Jurkat, Clone E6-1 (cell line): ENCODE data around the gene BLM. TPM values are rescaled to one million over a fixed set of nuclear protein-coding genes. Genes with fewer than 3 reads are reported as not detected.
"Not testable (repeated sequence)": the region's sequence is repeated elsewhere in the genome, so short reads cannot be mapped to it uniquely, and the experiment has no call there.

ENCODE experiments used
- DNase-seq: peaks from one replicate; pipeline ENCODE4 v3.0.0-alpha.2; 2011; ENCODE audit warnings: low read depth, low spot score
- H3K4me3 ChIP-seq: 2 replicates; pipeline ENCODE4 v1.5.1; 2011; ENCODE audit warnings: mild to moderate bottlenecking, low read length, control low read depth, moderate library complexity
- polyA plus RNA-seq: library from polyadenylated mRNA; unstranded; fragments of >200 nt; gene quantifications from one replicate; pipeline ENCODE4 v1.2.1, GENCODE V29; 2012; ENCODE audit warnings: missing spikeins; ENCODE audit not compliant: insufficient read length, insufficient read depth

The BLM gene
- 46.1 TPM for polyA plus RNA-seq

GRCh38 chr15:90716976-90717821 lies at the start of gene BLM:
TSS of gene BLM (plus strand) at chr15:90717346. CDS start at chr15:90747393, 30,047 bp downstream.
- peak within 1 kb of the TSS; percentile 100 for H3K4me3 ChIP-seq
- peak; percentile 98 for DNase-seq

GRCh38 chr15:90667755-90668345 lies 49.3 kb upstream of the BLM start:
- H3K4me3 ChIP-seq, DNase-seq: not testable (repeated sequence)

GRCh38 chr15:90670631-90671030 lies 46.5 kb upstream of the BLM start:
- not testable (repeated sequence) for H3K4me3 ChIP-seq

GRCh38 chr15:90671216-90671615 lies 45.9 kb upstream of the BLM start:
- H3K4me3 ChIP-seq = no peak overlapping the region
- DNase-seq = no peak

More at GRCh38 chr15:90670631-90671030, 46.5 kb upstream of the BLM start:
- not testable (repeated sequence) for DNase-seq

DNA sequence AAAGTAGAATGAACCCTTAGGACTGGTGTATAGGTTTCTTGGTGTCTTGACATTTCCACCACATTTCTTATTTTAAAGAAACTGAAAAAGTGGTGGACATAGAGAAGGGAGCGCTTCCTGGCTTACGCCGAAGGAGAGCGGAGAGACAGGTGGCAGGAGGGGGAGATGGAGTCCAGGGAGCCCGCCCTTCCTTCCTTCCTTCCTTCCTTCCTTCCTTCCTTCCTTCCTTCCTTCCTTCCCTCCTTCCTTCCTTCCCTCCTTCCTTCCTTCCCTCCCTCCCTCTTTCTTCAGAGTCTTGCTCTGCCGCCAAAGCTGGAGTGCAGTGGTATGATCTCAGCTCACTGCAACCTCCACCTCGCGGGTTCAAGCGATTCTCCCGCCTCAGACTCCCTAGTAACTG lies 43.8 kb upstream of the BLM start:
- DNase-seq, H3K4me3 ChIP-seq: not testable (repeated sequence)

DNA sequence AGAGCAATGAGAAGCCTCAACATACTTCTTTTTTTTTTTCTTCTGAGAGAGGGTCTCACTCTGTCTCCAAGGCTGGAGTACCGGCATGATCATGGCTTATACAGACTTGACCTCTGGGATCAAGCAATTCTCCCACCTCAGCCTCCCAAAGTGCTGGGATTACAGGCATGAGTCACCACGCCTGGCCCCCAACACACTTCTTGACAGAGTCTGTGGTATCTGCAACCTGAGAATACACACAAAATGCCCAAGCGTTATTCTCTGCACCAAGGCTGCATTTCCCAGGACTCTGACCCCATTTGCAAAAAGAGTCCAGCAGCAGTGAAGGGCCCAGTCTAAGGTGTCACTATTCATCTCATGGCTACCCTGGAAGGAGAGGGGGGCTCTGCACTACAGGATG lies 42.7 kb upstream of the BLM start:
- no peak overlapping the region for H3K4me3 ChIP-seq
- DNase-seq = no peak

DNA sequence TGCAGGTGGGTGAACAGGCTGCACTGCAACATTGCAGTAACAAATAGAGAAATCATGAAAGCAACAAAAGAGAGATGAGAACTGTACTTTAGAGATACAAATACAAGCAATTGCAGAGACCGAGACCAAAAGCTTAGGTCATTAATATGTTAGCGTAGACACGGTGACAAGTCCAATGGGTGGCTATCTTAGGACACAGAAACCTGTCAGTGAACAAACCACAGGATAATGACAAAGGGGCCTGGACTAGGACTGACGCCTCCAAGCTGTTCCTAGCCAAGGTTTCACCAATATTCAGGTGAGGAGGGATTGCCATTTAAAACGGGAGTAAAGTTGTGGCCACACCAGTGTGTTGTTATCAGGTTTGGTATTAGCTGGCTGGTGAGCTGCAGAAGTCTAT lies 41.7 kb upstream of the BLM start:
- no peak for DNase-seq
- H3K4me3 ChIP-seq = no peak overlapping the region

- peak; percentile 68 for DNase-seq
- H3K4me3 ChIP-seq = no peak overlapping the region
These were observed 39.0 kb upstream of the BLM start for GRCh38 chr15:90677807-90678790.

DNA sequence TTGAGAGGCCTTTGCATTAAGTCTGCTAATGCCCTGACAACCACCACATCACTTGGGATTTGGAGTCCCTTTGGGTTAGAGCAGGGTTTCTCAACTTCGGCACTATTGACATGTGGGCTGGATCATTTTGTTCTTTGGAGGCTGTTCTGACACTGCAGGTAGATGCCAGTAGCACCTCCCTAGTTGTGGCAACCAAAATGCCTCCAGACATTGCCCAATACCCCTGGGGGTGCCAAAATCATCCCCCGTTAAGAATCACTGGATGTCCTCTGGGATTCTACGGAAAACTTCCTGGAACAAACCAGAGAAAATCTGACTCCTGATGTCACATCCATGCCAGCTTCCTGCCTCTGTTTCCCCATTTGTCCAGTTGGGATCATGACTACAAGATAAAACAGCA lies 37.2 kb upstream of the BLM start:
- H3K4me3 ChIP-seq = no peak overlapping the region
- no peak for DNase-seq

DNA sequence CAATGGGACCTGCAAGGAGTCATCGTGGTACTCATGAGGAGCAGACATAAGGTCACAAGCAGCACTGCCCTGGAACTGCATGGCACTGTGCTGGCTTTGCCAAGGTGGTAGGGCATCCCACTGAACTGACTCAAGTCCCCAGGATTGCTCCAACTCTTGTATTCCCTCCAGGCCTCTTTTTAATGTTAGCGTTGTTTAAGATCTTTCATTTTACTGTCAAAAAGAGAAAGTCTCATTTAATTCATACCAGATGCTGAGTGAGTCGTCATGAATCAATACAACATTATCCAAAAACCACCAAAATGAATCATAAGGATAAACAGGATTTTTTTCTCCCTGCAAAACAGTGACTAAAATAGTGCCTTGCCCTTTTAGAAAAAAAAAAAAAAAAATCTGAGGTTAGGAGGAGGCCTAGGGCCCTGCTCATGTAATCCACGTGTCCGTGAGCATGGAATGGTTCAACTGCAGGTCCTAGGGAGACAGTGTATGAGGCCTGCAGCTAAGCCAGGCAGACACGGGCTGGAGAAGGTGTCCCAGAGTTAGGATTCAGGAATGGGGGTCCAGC lies 36.7 kb upstream of the BLM start:
- DNase-seq = no peak

GRCh38 chr15:90681056-90681455 lies 36.1 kb upstream of the BLM start:
- no peak for DNase-seq
- H3K4me3 ChIP-seq = no peak overlapping the region

More for the DNA sequence above, 36.7 kb upstream of the BLM start:
- no peak overlapping the region for H3K4me3 ChIP-seq

- H3K4me3 ChIP-seq = no peak overlapping the region
- no peak for DNase-seq
These were observed 35.7 kb upstream of the BLM start for GRCh38 chr15:90681480-90681879.

DNA sequence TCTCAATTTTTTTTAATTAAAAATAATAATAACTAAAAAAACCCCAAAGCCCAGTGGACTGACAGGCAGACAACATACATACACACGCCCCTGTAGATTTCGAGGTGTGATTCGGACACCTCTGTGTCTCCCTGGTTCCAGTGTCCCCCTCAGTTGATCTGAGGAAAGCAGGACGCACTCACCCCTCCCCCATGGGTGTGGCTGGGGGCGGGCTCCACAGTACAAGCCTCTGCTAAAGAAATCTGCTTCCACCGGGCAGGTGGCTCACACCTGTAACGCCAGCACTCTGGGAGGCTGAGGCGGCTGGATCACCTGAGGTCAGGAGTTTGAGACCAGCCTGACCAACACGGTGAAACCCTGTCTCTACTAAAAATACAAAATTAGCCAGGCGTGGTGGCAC lies 33.8 kb upstream of the BLM start:
- no peak for DNase-seq
- no peak overlapping the region for H3K4me3 ChIP-seq

GRCh38 chr15:90683876-90684275 lies 33.3 kb upstream of the BLM start:
- DNase-seq = no peak
- no peak overlapping the region for H3K4me3 ChIP-seq

- no peak for DNase-seq
- H3K4me3 ChIP-seq = no peak overlapping the region
These were observed 32.9 kb upstream of the BLM start for GRCh38 chr15:90684281-90684680.

GRCh38 chr15:90685591-90686434 lies 31.3 kb upstream of the BLM start:
- H3K4me3 ChIP-seq = no peak overlapping the region; the same call in 1 of the 2 replicates
- no peak for DNase-seq

DNA sequence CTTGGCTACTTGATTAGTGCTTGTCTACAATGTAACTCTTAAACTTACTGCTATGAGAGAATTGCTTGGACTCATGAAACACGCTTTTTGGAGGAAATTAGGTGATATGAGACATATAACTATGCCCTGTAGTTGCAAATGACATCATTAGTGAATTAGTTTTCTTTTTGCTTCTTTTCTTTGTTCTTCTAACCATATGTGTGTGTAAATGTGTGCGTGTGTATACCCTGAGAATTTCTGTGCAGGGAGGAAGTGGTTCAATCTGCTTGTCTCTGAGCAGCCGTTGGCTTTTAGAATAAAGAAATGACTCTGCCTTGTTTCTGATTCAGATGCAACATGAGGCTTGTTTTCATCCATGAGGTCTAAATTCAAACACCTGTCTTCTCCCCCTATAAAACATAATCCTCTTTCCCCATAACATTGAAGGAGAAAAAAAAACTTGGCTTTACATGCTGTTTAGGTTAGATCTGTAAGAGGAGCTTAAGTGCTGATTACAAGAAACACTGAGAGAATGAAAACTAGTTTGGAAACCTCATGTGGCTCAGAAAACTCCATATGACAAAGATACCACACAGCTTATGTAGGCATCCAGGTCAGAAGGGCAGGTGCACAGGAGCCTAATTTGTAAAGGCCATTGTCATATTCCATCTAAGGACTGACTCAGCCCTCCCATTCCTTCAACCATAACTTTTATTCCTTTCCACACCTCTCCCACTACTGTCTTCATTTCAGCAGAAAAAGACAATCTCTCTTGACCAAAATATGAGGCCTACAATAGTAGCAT lies 30.5 kb upstream of the BLM start:
- no peak overlapping the region; the same call in 1 of the 2 replicates for H3K4me3 ChIP-seq
- peak; percentile 96 for DNase-seq
